ENCODE measurements around the gene CEP68.

The CEP68 gene

DNA sequence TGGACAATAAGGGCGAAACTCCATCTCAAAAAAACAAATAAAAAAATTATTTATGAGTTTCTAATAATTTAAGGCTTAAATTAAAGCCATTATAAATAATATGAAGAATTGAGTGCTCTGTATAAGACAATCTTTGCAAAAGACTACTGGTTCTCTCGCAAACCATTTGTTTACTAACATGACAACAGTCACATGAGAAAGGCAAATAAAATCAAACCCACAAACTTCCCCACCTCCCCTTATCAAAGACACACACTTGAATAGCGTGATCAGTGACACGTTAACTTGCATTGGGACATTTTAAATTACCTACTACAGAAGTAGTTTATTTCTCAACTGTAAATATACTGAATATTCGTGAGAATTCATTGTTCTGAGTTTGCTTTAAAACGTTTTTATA lies 52.6 kb downstream of the CEP68 start:
- TF ChIP-seq, protein P1, sequence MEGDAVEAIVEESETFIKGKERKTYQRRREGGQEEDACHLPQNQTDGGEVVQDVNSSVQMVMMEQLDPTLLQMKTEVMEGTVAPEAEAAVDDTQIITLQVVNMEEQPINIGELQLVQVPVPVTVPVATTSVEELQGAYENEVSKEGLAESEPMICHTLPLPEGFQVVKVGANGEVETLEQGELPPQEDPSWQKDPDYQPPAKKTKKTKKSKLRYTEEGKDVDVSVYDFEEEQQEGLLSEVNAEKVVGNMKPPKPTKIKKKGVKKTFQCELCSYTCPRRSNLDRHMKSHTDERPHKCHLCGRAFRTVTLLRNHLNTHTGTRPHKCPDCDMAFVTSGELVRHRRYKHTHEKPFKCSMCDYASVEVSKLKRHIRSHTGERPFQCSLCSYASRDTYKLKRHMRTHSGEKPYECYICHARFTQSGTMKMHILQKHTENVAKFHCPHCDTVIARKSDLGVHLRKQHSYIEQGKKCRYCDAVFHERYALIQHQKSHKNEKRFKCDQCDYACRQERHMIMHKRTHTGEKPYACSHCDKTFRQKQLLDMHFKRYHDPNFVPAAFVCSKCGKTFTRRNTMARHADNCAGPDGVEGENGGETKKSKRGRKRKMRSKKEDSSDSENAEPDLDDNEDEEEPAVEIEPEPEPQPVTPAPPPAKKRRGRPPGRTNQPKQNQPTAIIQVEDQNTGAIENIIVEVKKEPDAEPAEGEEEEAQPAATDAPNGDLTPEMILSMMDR (IDR thresholded peaks at IDR 0.05; ENCODE audit: low read depth, low read length), result no peak

DNA sequence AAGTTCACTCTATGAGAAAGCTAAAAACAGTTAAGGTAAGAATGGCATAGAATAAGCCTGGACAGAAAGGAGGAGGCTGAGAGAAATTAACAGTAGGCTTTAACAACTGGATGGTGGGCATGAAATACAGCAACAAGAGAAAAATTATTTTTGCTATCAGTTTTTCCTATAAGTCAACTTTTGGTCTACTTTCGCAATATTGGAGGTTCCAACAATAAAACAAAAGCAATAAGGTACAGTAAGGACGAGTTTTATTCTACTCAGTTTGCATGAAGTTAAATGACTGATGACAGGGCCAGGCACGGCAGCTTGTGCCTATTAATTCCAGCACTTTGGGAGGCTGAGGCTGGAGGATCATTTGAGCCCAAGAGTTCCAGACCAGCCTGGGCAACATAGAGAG lies 56.4 kb downstream of the CEP68 start:
- no peak for DNase-seq (ENCODE audit: extremely low read depth, low read depth)
- TF ChIP-seq, protein P1 (IDR thresholded peaks at IDR 0.05; ENCODE audit: low read depth, low read length), result no peak

More for the DNA sequence above, 52.6 kb downstream of the CEP68 start:
- DNase-seq (ENCODE audit: extremely low read depth, low read depth), result no peak

DNA sequence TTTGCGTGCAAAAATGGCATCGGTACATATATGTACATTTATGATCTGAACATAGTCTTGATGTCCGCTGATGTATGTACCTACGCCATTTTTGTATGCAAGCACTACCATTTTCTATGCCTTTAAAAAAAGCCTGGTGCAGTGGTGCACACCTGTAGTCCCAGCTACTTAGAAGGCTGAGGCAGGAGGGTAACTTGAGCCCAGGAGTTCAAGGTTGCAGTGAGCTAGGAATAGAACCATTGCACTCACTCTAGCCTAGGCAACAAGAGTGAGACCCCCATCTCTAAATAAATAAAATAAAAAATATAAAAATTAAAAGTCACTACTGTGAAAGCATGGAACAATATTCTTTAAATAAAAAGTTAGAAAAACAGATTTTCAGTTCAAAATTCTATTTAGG lies 57.0 kb downstream of the CEP68 start:
- DNase-seq (ENCODE audit: extremely low read depth, low read depth), result no peak
- TF ChIP-seq, protein P1 (IDR thresholded peaks at IDR 0.05; ENCODE audit: low read depth, low read length), result no peak

DNA sequence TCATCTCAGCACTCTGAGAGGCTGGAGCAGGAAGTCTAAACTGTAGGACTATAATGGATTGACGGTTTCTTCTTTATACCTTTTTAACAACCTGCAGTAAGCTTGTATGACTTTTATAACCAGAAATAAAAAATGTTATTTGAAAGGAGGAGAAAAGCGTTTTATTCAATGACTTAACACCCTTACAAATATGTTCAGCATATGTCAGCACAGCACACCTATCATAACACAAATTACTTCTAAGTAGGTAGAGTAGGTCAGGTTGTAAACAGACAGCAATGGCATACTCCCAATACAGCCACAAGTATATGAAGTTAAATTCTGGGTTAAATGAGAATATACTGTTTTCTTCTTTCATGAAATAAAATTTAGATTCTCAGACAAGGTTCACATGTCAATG lies 57.6 kb downstream of the CEP68 start:
- DNase-seq (ENCODE audit: extremely low read depth, low read depth), result no peak
- TF ChIP-seq, protein P1 (IDR thresholded peaks at IDR 0.05; ENCODE audit: low read depth, low read length), result no peak

DNA sequence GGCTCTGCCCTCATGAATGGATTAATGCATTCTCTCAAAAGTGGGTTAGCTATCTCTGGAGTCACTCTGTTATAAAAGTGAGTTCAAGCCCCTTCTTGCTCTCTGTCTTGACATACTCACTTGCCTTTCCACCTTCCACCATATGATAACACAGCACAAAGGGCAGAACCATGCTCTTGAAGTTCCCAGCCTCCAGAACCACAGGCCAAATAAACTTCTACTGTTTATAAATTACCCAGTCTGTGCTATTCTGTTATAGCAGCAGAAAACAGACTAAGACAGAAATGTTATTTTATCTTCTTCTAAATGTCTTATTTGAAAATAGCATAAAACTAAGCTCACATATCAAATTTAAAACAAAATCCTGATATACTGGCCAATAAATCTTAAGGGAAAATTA lies 58.7 kb downstream of the CEP68 start:
- TF ChIP-seq, protein P1 (IDR thresholded peaks at IDR 0.05; ENCODE audit: low read depth, low read length), result no peak
- DNase-seq (ENCODE audit: extremely low read depth, low read depth), result no peak

DNA sequence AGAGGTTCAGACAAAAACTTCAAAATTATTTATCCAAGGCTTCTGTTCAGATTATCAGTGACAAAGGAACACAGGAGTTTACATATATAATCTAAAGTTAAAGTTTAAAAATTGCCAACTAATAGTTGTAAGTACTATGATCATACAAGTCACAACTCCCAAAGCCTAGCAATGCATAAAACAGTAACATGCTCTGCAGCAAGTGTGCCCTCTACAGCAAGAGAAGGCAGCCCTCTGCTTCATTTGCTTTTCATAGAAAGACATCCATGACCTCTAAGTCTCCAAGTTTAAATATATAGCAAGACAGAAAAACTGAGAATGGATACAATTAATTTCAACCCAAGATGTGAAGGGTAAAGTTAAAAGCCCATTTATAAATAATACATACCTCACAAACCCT lies 60.4 kb downstream of the CEP68 start:
- TF ChIP-seq, protein P1 (IDR thresholded peaks at IDR 0.05; ENCODE audit: low read depth, low read length), result no peak
- DNase-seq (ENCODE audit: extremely low read depth, low read depth), result no peak

DNA sequence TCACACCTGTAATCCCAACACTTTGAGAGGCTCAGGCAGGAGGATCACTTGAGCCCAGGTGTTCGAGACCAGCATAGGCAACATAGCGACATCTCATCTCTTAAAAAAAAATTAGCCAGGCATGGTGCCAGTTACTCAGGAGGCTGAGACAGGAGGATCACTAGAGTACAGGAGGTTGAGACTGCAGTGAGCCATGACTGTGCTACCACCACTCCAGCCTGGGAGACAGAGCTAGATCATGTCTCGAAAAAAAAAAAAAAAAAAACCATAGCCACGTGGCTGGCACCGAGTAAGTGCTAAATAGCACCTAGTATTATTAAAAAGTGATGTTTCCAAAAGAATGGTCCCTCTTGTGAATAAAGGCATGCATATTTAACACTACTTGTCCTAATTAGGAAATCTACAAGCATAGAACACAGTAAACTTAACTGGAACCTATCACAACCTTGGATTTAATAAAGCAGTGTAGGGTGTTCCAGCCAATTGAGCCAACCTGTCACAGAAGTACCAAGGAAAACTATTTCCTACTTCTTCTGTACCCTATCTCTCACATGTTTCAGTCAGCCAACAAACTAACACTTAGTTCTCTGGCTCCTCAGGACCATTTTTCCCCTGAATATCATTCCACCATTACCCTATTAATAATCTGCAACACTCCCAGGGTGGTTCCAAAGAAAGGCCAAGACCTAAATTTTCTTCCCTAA lies 64.9 kb downstream of the CEP68 start:
- DNase-seq (ENCODE audit: extremely low read depth, low read depth), result no peak
- TF ChIP-seq, protein P1 (IDR thresholded peaks at IDR 0.05; ENCODE audit: low read depth, low read length), result no peak

Measured in AG09319 (cell line).